Mesenchymal stem cell (in vitro differentiated cells and primary cell): ENCODE measurements around the gene AOC3.

Experiments used
- DNase-seq: peaks from one replicate; pipeline ENCODE4 v3.0.0-alpha.2; 2013
- H2AFZ ChIP-seq: one replicate; pipeline ENCODE4 v1.6.1; 2013; ENCODE audit warnings: low read depth, mild to moderate bottlenecking, control low read depth, inconsistent platforms, low read length, moderate library complexity
- H2AK5ac ChIP-seq: 2 replicates; pipeline ENCODE4 v1.6.1; 2013; ENCODE audit warnings: low read length, moderate library complexity, mild to moderate bottlenecking, inconsistent platforms; ENCODE audit not compliant: severe bottlenecking
- H2BK120ac ChIP-seq: one replicate; pipeline ENCODE4 v1.6.1; 2013; ENCODE audit warnings: low read depth, mild to moderate bottlenecking, inconsistent platforms, low read length, moderate library complexity
- H2BK12ac ChIP-seq, 2 experiments: one replicate each; pipeline ENCODE4 v1.6.1; 2013; ENCODE audit warnings: inconsistent platforms in 2 of 2, low read length in 2 of 2, mild to moderate bottlenecking in 2 of 2, moderate library complexity in 2 of 2, control low read depth in 1 of 2
- H2BK15ac ChIP-seq: one replicate; pipeline ENCODE4 v1.6.1; 2013; ENCODE audit warnings: mild to moderate bottlenecking, low read depth, inconsistent platforms; ENCODE audit not compliant: poor library complexity, severe bottlenecking
- H2BK5ac ChIP-seq: 2 replicates; pipeline ENCODE4 v1.6.1; 2013; ENCODE audit warnings: low read depth, mild to moderate bottlenecking, low read length, control low read depth, inconsistent platforms; ENCODE audit not compliant: poor library complexity, severe bottlenecking
- H3K14ac ChIP-seq, 2 experiments: one replicate each; pipeline ENCODE4 v1.6.1; 2013; ENCODE audit warnings: inconsistent platforms in 2 of 2, low read length in 2 of 2, control low read depth in 1 of 2, mild to moderate bottlenecking in 1 of 2, moderate library complexity in 1 of 2
- H3K18ac ChIP-seq, 2 experiments: one replicate each; pipeline ENCODE4 v1.6.1; 2013; ENCODE audit warnings: inconsistent platforms in 2 of 2, low read length in 2 of 2, control low read depth in 1 of 2, low read depth in 1 of 2, mild to moderate bottlenecking in 1 of 2
- H3K23ac ChIP-seq, 2 experiments: one replicate each; pipeline ENCODE4 v1.6.1; 2013; ENCODE audit warnings: inconsistent platforms in 2 of 2, low read length in 2 of 2, mild to moderate bottlenecking in 2 of 2, moderate library complexity in 2 of 2, control low read depth in 1 of 2
- H3K27ac ChIP-seq: 2 replicates; pipeline ENCODE4 v1.5.1; 2013; ENCODE audit warnings: mild to moderate bottlenecking, moderate library complexity, low read length, control low read depth, inconsistent platforms; ENCODE audit not compliant: poor library complexity, severe bottlenecking
- H3K27me3 ChIP-seq, 2 experiments: 2 replicates each; pipeline versions ENCODE4 v1.6.1 to v1.7.0; 2013; ENCODE audit warnings: low read length in 2 of 2, mild to moderate bottlenecking in 2 of 2, moderate library complexity in 2 of 2, control low read depth in 1 of 2, inconsistent platforms in 1 of 2; ENCODE audit not compliant: control insufficient read depth in 1 of 2, insufficient read depth in 1 of 2
- H3K36me3 ChIP-seq, 2 experiments: 2 replicates each; pipeline versions ENCODE4 v1.6.1 to v1.7.0; 2013; ENCODE audit warnings: low read length in 2 of 2, control low read depth in 1 of 2, inconsistent platforms in 1 of 2, low read depth in 1 of 2, mild to moderate bottlenecking in 1 of 2; ENCODE audit not compliant: insufficient read depth in 2 of 2, control insufficient read depth in 1 of 2
- H3K4ac ChIP-seq, 2 experiments: one replicate each; pipeline ENCODE4 v1.6.1; 2013; ENCODE audit warnings: inconsistent platforms in 2 of 2, low read length in 2 of 2, mild to moderate bottlenecking in 2 of 2, moderate library complexity in 2 of 2, control low read depth in 1 of 2, low read depth in 1 of 2
- H3K4me1 ChIP-seq: 2 replicates; pipeline ENCODE4 v1.6.1; 2013; ENCODE audit warnings: low read depth, low read length, control low read depth; ENCODE audit not compliant: control insufficient read depth, insufficient read depth
- H3K4me2 ChIP-seq: 2 replicates; pipeline ENCODE4 v1.6.1; 2013; ENCODE audit warnings: low read length, mild to moderate bottlenecking, inconsistent platforms; ENCODE audit not compliant: poor library complexity, severe bottlenecking
- H3K4me3 ChIP-seq, 2 experiments: 2 replicates each; pipeline versions ENCODE4 v1.5.1 to v1.7.0; 2013; ENCODE audit warnings: low read length in 2 of 2, mild to moderate bottlenecking in 2 of 2, control low read depth in 1 of 2, low read depth in 1 of 2; ENCODE audit not compliant: insufficient read depth in 1 of 2
- H3K79me1 ChIP-seq: replicated peaks from 2 replicates; pipeline ENCODE4 v1.6.1; 2013; ENCODE audit warnings: mild to moderate bottlenecking, control low read depth, low read length, inconsistent platforms; ENCODE audit not compliant: poor library complexity, severe bottlenecking
- H3K9ac ChIP-seq: 2 replicates; pipeline ENCODE4 v1.7.0; 2013; ENCODE audit warnings: mild to moderate bottlenecking, low read length, moderate library complexity
- H3K9me3 ChIP-seq: 2 replicates; pipeline ENCODE4 v1.7.0; 2013; ENCODE audit warnings: mild to moderate bottlenecking, low read length; ENCODE audit not compliant: control insufficient read depth
- H4K8ac ChIP-seq: one replicate; pipeline ENCODE4 v1.6.1; 2013; ENCODE audit warnings: inconsistent platforms, mild to moderate bottlenecking, low read length, moderate library complexity
- H4K91ac ChIP-seq: one replicate; pipeline ENCODE4 v1.6.1; 2013; ENCODE audit warnings: mild to moderate bottlenecking, low read length, inconsistent platforms
- whole genome bisulfite sequencing: methylation state at CpG from one replicate; pipeline ENCODE4 v1.1.7; 2013; ENCODE audit warnings: mixed read lengths; 5-methylcytosine and 5-hydroxymethylcytosine counted together

The AOC3 gene

DNA sequence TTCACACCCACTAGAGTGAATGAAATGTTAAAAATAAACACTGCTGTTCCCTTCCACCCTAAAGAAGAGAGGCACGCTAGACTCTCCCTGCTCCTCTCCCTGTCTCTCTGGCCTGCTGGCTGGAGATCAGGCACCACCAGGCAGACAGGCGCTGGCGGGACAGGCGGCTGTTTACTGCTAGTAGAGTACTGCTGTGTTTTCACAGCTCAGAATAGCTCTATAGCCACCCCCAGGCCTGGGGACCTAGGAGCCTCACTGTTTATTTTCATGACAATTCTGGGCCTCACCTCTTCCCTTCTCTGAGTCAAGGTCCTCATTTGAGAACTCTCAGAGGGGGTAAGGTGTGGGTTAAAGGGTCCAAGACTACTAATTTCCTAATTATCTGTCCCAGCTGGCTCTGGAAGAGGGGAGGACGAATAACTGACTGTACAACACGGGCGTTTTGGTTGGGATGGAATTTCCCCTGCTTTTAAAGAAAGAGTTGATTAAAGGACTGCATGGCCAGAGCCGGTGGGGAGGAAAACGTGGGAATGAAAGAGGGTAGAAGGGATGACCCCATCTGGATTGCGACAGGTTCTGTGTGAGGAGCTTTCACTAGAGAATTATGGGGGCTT lies 40.6 kb downstream of the AOC3 start:
- H3K18ac ChIP-seq, result no peak overlapping the region
- DNase-seq, result peak; percentile 60
- H2AK5ac ChIP-seq, result no peak overlapping the region
- no peak overlapping the region for H2BK120ac ChIP-seq
- no peak overlapping the region for H2AFZ ChIP-seq
- H3K4me3 ChIP-seq, result no peak overlapping the region
- H3K4me1 ChIP-seq, result peaks cover 8% of the 10 kb centered on the region
- H3K36me3 ChIP-seq, result no peaks in the 10 kb centered on the region
- H3K14ac ChIP-seq, result no peak overlapping the region
- H4K8ac ChIP-seq, result no peak overlapping the region
- no peak overlapping the region for H2BK15ac ChIP-seq
- no peak overlapping the region for H3K27ac ChIP-seq
- H2BK5ac ChIP-seq, result no peak overlapping the region
- H3K23ac ChIP-seq, result no peak overlapping the region
- H3K4me2 ChIP-seq, result no peak overlapping the region
- H3K79me1 ChIP-seq, result no peaks in the 10 kb centered on the region
- H3K27me3 ChIP-seq, result no peaks in the 10 kb centered on the region
- no peak overlapping the region for H3K4ac ChIP-seq
- no peaks in the 10 kb centered on the region for H3K9me3 ChIP-seq
- 28% methylated on average over 10 of the region's 10 CpGs for WGBS
- H2BK12ac ChIP-seq, result no peak overlapping the region
- H4K91ac ChIP-seq, result no peak overlapping the region
- H3K9ac ChIP-seq, result peak overlapping the region; percentile 45

DNA sequence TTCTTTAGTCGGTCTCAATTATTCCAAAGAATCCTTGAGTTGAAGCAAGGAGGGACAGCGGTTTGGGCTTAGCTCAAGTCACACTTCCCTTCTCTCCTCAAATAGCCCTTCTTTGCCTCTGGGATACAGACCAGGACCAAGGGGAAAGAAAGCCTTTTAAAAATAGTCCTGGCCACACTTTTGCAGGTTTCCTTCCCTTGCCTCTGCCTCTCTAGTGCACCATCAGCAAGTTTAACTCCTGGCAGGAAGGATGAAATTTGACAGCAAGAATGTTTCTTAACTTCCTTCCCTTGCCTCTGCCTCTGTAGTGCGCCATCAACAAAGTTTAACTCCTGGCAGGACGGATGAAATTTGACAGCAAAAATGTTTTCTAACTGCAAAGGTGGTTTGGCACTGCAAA lies 42.4 kb downstream of the AOC3 start:
- Histone ChIP-seq H3K79me1 (no peaks in the 10 kb centered on the region), H3K23ac (no peak overlapping the region), H2BK120ac (no peak overlapping the region), H3K27ac (no peak overlapping the region), H3K18ac (no peak overlapping the region), H3K4me2 (no peak overlapping the region), H3K14ac (no peak overlapping the region), H2BK5ac (no peak overlapping the region), H3K9me3 (no peaks in the 10 kb centered on the region), H3K4ac (no peak overlapping the region), H3K4me3 (no peak overlapping the region), H3K27me3 (peaks cover 0 to 3% of the 10 kb centered on the region in 2 experiments), H3K4me1 (peaks cover 8% of the 10 kb centered on the region), H2AK5ac (no peak overlapping the region), H2BK15ac (no peak overlapping the region), H3K36me3 (no peaks in the 10 kb centered on the region), H3K9ac (no peak overlapping the region), H4K91ac (no peak overlapping the region), H2BK12ac (no peak overlapping the region), H2AFZ (no peak overlapping the region), H4K8ac (no peak overlapping the region)
- DNase-seq, result no peak
- WGBS, result 54% methylated on average over 4 of the region's 4 CpGs

DNA sequence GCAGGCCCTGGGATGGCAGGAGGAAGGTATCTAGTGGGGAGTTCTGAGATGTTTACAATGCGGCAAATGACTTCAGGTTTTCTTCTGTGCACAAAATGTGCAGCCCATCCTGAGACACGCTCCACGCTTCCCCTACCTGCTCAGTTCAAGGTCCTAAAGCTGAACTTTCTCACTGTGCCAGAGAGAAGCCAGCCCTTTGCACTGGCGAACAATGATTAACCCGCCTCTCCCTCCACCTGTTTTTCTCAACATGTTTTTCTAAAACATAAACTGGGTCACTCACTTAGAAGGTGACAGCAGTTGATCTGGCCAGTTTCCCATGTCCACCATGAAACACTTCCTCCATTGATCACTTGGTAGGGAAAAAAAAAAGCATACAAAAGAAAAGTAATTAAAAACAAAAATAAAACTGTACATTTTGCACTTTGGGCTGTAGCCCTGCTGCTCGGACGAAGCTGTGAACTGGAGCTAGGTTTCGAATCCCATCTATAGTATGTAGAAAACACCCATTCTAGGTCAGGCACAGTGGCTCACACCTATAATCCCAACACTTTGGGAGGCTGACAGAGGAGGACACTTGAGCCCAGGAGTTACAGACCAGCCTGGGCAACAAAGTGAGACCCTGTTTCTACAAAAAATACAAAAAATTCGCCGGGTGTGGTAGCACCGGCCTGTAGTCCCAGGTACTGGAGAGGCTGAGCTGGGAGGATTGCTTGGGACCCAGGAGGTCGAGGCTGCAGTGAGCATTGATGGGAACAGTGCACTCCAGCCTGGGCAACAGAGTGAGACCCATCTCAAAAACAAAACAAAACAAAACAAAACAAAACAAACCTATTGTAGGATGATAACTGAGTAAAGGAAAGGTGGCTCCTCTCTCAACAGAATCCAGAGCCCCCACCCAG lies 43.5 kb downstream of the AOC3 start:
- Histone ChIP-seq H2BK5ac (no peak overlapping the region), H3K79me1 (no peaks in the 10 kb centered on the region), H3K18ac (no peak overlapping the region), H2BK15ac (no peak overlapping the region), H3K4ac (no peak overlapping the region), H2AK5ac (no peak overlapping the region), H3K23ac (no peak overlapping the region), H2BK12ac (no peak overlapping the region), H3K27me3 (peaks cover 0 to 8% of the 10 kb centered on the region in 2 experiments), H2BK120ac (no peak overlapping the region), H4K91ac (no peak overlapping the region), H3K14ac (no peak overlapping the region), H3K27ac (no peak overlapping the region), H4K8ac (no peak overlapping the region), H3K4me1 (peaks cover 10% of the 10 kb centered on the region), H2AFZ (no peak overlapping the region), H3K4me2 (no peak overlapping the region), H3K9me3 (no peaks in the 10 kb centered on the region), H3K4me3 (peak overlapping the region in 1 of 2 experiments; percentile 29), H3K9ac (peak overlapping the region; percentile 58), H3K36me3 (no peaks in the 10 kb centered on the region)
- WGBS, result 96% methylated on average over 11 of the region's 12 CpGs
- DNase-seq, result no peak

DNA sequence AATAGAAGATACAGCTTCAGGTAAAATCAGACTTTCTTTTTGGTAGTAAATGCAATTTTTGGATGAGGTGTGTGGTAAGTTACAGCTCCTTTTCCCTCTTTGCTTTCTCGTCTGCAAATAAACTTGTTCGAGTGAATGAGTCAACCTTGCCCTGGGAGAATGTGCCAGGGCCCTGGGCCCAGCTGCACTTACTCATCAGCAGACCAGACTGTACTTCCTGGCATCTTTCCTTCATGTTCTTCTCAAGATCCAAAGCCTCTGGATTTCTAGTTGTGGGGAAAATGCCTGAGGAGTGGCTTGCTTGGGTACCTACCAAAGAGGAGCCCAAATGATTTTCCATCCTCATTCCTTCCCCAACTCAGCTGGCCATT lies 44.2 kb downstream of the AOC3 start:
- no peaks in the 10 kb centered on the region for H3K9me3 ChIP-seq

More for the DNA sequence above, 44.2 kb downstream of the AOC3 start:
- H3K4me1 ChIP-seq, result peaks cover 10% of the 10 kb centered on the region
- H3K36me3 ChIP-seq, result no peaks in the 10 kb centered on the region
- no peak overlapping the region for H4K91ac ChIP-seq
- H3K79me1 ChIP-seq, result no peaks in the 10 kb centered on the region
- H3K18ac ChIP-seq, result no peak overlapping the region
- no peak overlapping the region for H3K4ac ChIP-seq
- peak overlapping the region in 1 of 2 experiments; percentile 29 for H3K4me3 ChIP-seq
- H3K4me2 ChIP-seq, result no peak overlapping the region
- H2AK5ac ChIP-seq, result no peak overlapping the region
- H3K27ac ChIP-seq, result no peak overlapping the region
- no peak overlapping the region for H3K23ac ChIP-seq
- no peak overlapping the region for H3K14ac ChIP-seq
- peak; percentile 68 for DNase-seq
- H2BK15ac ChIP-seq, result no peak overlapping the region
- whole genome bisulfite sequencing, result 10% methylated on average over 2 of the region's 2 CpGs
- H4K8ac ChIP-seq, result no peak overlapping the region
- H2BK5ac ChIP-seq, result no peak overlapping the region
- no peak overlapping the region for H2BK120ac ChIP-seq
- peak overlapping the region; percentile 58 for H3K9ac ChIP-seq
- H2BK12ac ChIP-seq, result no peak overlapping the region
- peaks cover 0 to 11% of the 10 kb centered on the region in 2 experiments for H3K27me3 ChIP-seq
- H2AFZ ChIP-seq, result no peak overlapping the region
